GM19452 (cell line): ENCODE measurements around the gene PSTPIP2.
A peak's percentile ranks its signal among the peaks of the same experiment; 100 is the strongest.
"Not testable (repeated sequence)": the region's sequence is repeated elsewhere in the genome, so short reads cannot be mapped to it uniquely, and the experiment has no call there.

Experiments used
- ATAC-seq: cut with Tn5 transposase; IDR thresholded peaks from one replicate; pipeline ENCODE4 v1.9.1; 2021; ENCODE audit not compliant: unreplicated experiment

PSTPIP2 gene

GRCh38 chr18:45993438-45993837 lies 78.6 kb downstream of the PSTPIP2 start:
- no peak for ATAC-seq

GRCh38 chr18:45992527-45992926 lies 79.5 kb downstream of the PSTPIP2 start:
- not testable (repeated sequence) for ATAC-seq

- ATAC-seq: no peak
Observed at GRCh38 chr18:45991788-45992187, 80.3 kb downstream of the PSTPIP2 start.

- no peak for ATAC-seq
Observed at GRCh38 chr18:45984546-45985235, 87.4 kb downstream of the PSTPIP2 start.

GRCh38 chr18:45981821-45982220 lies 90.2 kb downstream of the PSTPIP2 start:
- no peak for ATAC-seq

- no peak for ATAC-seq
Observed at GRCh38 chr18:45980229-45980628, 91.8 kb downstream of the PSTPIP2 start.

GRCh38 chr18:45978084-45978483 lies 94.0 kb downstream of the PSTPIP2 start:
- ATAC-seq: no peak

- ATAC-seq: no peak
Observed at GRCh38 chr18:45976974-45977373, 95.1 kb downstream of the PSTPIP2 start.

GRCh38 chr18:45976566-45976965 lies 95.5 kb downstream of the PSTPIP2 start:
- ATAC-seq: no peak

- no peak for ATAC-seq
Observed at GRCh38 chr18:45974088-45974536, 97.9 kb downstream of the PSTPIP2 start.

- peak; percentile 93 for ATAC-seq
Observed at GRCh38 chr18:45967007-45967706, 104.9 kb downstream of the PSTPIP2 start, which contains the start of gene EPG5. TSS of gene EPG5 (minus strand) at chr18:45967329. CDS start at chr18:45967239, 90 bp downstream.

GRCh38 chr18:45964913-45965312 lies 107.1 kb downstream of the PSTPIP2 start:
- ATAC-seq: not testable (repeated sequence)

- ATAC-seq: no peak
Observed at GRCh38 chr18:45962866-45963265, 109.2 kb downstream of the PSTPIP2 start.

GRCh38 chr18:45962461-45962860 lies 109.6 kb downstream of the PSTPIP2 start:
- ATAC-seq: no peak

- ATAC-seq: not testable (repeated sequence)
Observed at GRCh38 chr18:45959484-45959883, 112.6 kb downstream of the PSTPIP2 start.

GRCh38 chr18:45958730-45959129 lies 113.3 kb downstream of the PSTPIP2 start:
- no peak for ATAC-seq

- no peak for ATAC-seq
Observed at GRCh38 chr18:45958027-45958426, 114.0 kb downstream of the PSTPIP2 start.

GRCh38 chr18:45957100-45957499 lies 115.0 kb downstream of the PSTPIP2 start:
- no peak for ATAC-seq

- ATAC-seq: no peak
Observed at GRCh38 chr18:45954070-45954934, 117.8 kb downstream of the PSTPIP2 start.

GRCh38 chr18:45951016-45951714 lies 120.9 kb downstream of the PSTPIP2 start:
- ATAC-seq: no peak

GRCh38 chr18:45945669-45946068 lies 126.4 kb downstream of the PSTPIP2 start:
- ATAC-seq: no peak
